GM21390 (cell line): Measurements from ENCODE around the gene C17orf50.
A peak's percentile ranks its signal among the peaks of the same experiment; 100 is the strongest.

ENCODE experiments used
- ATAC-seq: cut with Tn5 transposase; IDR thresholded peaks from one replicate; pipeline ENCODE4 v1.9.1; 2021; ENCODE audit not compliant: unreplicated experiment

The C17orf50 gene

DNA sequence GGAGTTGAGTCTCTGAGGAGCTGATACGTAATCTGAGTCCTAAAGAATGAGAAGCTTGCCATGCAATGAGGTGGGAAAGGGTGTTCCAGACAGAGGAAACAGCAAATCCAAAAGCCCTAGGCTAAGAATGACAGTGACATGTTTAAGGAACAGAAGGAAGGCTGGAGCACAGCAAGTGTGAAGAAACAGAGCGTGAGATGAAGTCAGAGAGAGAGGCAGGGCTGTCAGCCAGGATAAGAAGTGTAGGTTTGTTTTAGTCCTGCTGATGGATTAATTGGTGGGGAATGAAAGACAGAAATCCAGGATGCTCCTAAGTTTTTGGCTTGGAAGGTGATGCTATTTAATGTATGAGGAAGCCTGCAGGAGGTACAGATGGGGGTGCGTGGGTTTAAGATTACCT, 20.3 kb downstream of the C17orf50 start:
- ATAC-seq: no peak

DNA sequence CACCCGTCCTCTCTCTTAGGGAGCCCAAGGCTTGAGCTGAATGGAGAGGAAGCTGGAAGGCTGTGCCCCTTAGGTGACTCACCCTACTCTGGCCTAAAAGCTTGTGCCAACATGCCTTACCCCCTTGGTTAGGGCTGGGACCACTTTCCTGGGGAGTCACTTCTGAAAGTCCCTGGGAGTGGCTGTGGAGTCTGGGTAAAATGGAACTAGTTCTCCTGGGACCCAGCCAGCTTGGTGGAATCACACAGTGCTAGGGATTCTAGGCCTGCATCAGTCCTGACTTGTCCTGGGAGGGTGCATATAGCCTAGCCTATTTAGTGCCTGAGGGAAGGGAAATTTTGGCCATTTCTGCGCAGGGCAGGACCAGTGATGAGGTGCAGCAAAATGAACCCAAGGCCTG, 24.2 kb downstream of the C17orf50 start:
- ATAC-seq: no peak

DNA sequence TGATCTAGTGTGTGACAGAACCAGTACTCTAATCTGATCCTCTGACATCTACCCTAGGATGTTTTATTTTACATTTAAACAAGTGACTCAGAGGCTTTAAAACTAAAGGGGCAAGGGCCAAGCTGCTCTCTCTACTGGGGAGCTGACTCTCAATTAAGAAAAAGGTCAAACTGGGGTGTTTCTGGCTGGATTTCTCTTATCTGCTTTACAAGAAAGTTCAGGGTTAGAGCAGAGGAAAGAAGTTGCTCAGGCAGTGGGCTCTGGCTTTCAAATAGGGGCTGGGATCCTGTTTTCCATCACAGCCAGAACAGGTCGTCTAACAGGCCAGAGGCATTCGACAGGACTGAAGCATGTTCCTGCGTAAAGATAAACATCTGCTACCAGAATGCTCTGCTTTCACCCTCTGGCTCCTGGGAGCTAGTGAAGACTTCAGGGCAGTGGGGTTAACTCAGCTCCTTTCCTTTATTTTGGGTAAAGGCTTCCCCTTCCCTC, 26.3 kb downstream of the C17orf50 start:
- no peak for ATAC-seq

DNA sequence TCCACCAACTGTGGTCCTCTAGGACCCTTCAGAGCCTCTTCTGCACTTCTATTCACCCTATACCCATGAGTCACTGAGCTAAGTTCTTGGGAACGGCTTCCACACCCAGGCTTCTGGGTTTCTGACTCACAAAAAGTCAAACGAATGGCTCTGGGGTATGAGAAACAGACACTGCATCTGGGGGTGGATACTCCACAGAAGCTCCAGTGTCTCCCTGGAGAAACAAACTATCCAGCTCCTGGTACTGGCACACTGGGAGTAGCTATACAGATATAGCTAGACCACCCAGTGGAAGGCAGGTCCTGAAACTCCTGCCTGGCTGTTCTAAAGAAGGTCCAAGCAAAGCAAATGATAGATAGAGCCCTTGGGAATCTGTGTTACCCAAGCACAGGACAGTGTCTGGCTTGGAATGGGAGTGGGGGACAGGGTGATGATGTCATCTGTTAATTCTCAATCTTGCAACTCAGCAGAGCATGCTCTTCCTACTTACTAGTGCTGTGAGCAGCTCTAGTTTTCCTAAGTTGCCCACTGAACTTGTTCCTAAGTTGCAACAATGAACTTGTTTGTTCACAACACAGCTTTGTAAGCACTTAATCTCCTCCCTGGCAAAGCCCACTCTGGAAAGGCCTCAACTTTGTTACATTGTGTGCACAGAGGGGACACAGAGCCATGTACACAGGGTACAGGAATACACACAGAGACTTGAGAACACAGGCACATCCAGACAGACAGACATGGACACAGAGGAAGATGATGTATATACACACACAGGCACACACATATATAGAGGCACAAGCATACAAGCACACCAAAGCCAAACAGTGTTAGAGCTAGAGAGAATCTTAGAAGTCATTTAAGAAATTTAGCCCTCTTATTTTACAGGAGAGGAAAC, 28.0 kb downstream of the C17orf50 start:
- ATAC-seq: no peak

DNA sequence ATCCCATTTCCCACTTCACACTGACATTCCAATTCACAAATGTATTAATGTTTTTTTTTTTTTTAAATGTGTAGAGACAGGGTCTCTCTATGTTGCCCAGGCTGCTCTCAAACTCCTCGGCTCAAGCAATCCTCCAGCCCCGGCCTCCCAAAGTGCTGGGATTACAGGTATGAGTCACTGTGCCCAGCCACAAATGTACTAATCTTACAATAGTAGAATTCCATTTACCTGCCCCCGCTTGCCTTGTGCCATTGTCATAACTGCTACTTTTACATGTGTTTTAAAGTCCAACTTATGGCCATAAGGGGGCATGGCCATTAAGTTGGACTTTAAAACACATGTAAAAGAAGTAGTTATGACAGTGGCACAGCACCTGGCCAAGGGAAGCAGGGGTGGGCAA, 30.2 kb downstream of the C17orf50 start:
- ATAC-seq: no peak

DNA sequence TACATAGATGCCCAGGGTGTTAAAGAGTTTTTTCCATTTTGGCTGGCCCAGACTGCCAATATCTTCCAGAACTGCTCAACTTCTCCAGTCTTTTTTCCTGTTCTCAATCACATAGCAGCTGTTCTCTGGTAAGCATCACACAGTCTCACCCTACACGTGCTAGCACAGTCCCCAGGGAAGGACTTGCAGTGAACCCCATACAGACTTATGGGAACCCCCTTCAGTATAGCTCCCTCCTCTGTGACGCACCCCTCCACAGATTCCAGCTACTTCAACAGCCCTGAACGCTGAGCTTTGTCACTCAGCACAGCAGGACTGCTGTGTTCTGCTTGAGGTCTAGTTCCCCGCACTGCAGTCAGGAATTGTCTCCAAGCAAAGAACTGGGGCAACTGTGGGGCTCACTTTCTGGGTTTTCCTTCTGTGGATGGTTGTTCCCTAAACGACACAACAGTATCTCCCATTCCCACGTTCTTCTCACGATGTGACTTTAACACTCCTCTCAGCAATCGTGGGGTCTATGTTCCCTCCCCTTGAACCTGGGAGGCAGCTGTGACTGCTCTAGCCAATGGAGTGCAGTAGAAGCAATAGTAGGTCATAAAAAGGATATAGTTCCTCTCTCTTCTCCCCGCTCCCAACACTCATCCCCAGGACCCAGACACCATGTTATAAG, 31.1 kb downstream of the C17orf50 start:
- no peak for ATAC-seq

DNA sequence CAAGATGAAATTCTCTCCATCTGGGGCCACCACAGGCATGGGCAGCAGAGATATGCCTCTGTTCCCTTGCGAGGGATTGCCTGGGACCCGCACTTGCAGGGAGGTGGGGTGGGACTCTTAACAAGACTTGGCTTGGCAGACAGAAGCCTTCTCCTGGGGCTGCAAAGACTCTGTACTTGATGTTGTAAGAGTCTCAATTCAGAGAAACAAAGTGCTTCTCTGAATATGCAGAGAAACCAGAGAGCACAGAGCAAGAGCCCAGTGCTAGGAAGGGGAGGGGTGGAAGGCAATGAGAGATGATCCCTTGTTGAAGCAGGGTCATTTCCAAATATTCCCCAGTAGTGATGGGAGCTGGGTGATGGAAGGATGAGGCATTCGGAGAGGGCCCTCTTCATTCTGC, 32.6 kb downstream of the C17orf50 start:
- ATAC-seq: no peak

DNA sequence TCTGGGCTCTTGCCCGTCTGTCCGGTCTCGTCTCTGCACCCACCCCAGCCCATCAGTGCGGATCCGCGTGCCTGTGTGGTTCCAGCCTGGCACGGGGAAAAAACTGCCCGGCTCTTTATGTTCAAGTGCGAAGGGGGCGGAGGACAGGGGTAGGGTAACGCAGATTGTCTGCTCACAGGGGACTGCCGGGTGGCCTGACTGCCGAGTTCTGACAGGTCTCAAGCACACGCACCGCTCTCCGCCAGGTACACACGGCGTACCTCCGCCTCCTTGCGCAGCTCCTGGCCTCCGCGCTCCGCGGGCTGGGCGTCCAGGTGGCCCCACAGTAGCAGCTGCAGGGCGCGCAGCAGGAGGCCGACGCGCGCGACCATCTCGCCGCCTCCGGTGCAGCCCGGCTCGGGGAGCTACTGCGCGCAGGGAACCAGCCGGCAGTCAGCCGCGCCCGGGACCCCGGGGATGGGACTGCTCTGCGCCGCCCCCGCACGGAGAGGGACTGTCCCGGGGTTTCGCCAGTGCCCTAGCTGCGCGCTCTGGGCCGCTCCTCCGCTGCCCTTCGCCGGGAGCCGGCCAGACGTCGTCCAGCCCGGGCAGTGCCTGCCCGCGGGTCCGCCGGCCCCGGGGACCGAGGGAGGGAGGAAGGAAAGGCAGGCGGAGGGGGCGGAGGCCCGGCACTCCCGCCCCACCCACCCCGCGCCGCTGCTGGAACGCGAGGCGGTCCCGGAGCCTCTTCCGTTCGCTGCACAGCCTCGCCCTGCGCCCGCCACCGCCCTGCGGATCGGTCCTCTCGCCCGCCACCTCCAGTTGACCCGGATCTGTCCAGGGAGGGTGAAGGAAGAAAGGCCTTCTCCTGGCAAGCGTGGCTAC, 34.6 kb downstream of the C17orf50 start, which contains the start of gene MMP28:
Gene MMP28 (minus strand): TSS at position 635 of the 864 bp plus-strand sequence. CDS start 264 bp downstream, at position 371.
- no peak for ATAC-seq

DNA sequence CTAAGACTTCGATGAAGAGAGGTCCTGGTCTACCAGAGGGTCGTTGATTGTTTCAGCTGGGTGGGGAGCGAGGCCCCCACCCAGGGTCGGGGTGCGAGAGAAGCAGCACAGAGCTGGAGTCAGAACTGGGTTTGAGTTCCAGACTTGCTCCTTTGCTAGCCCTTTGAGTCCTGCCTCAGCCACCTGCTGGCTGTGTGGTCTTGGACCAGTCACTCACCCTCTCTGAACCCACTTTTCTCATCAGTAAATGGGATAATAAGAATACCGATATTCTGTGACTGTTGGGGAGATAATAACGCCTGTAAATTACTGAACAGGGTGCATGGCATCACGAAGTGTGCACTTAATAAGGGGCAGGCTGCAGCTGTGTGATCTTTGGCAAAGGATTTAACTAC, 35.2 kb downstream of the C17orf50 start:
- no peak for ATAC-seq

DNA sequence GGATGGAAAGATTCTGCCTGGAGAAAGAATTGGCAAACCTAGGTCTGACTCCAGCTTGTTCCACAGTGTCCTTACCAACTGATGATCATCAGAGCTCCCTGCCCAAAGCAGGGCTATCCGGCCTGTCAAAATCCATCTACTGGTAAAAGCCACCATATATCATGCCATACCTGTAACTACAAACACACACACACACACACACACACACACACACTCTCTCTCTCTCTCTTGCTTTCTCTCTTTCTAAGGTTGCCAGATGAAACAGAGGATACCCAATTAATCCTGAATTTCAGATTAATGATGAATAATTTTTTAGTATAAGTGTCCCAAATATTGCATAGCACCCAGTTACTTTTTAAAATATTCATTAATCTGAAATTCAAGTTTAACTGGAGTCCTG, 36.3 kb downstream of the C17orf50 start:
- no peak for ATAC-seq

DNA sequence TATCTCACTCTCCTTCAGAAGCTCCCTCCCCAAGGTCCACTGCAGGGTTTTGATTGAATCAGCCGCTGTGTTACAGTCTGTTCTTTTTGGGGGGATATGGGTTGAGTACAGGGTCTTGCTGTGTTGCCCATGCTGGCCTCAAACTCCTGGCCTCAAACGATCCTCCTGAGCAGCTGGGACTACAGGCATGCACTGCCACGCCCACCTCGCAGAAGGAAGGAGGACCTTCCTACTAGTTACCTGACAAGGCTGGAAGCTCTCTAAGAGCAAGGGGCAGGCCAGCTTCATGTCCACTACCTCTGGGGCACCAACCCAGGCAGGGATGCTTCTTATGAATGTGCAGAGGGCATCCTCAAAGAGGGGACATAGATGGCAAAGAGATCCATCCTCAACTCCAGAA, 36.7 kb downstream of the C17orf50 start:
- no peak for ATAC-seq

DNA sequence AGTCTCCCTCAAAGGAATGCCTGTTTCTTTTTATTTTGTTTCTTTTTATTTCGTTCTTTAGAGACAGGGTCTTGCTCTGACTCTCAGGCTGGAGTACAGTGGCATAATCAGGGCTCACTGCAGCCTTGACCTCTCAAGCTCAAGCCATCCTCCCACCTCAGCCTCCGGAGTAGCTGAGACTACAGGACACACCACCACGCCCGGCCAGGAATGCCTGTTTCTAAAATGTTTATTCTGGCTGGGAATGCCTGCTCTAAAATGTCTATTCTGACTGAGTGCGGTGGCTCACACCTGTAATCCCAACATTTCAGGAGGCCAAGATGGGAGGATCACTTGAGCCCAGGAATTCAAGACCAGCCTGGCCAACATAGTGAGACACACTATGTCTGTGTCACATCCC, 37.2 kb downstream of the C17orf50 start:
- ATAC-seq: no peak

DNA sequence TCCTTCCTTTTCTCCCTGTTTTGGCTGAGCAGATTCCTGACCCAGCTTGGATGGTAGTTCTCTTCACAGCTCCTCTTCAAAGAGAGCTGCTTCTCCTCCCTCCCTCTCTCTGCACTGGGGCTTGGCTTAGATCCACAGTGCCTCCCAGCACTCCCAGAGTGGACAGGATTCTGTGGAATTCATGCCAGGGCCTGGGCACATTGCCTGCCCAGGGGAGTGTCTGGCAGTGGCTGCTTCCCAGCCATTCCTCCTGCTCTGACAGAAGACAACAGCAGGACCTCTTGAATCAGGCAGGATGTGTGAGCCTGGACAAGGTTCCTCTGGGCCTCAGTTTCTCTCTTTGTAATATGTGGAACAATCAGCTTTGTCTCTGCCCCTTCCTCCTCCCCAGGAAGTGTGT, 39.3 kb downstream of the C17orf50 start:
- ATAC-seq: no peak

DNA sequence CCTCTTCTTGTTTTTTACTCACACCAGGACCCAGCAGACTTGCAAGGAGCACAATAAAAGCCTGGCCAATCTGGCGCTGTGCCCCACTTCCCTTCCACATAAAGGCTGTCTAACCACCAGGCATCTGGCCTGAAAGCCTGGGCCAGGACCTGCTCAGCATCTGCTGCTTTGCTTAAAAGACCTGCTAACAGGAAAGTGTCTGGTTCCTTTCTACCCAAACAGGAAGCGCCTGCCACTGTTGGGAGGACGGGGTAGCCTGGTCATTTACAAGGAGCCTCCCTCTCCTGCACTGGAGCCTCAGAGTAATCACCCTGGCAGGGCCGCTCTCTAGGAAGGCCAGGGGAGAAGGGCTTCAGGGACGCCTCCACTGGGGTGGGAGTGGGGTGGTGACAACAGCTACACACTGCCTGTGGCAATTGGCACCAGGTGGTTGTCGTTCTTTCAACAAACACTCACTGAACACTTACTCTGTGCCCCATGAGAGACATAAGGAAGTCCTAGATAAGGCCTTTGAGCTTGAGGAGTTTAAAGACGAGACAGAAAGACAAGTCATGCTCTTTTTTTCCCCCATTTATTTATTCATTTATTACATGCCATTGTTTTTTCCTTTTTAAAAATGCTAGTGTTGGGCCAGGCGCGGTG, 41.0 kb downstream of the C17orf50 start:
- ATAC-seq: no peak

DNA sequence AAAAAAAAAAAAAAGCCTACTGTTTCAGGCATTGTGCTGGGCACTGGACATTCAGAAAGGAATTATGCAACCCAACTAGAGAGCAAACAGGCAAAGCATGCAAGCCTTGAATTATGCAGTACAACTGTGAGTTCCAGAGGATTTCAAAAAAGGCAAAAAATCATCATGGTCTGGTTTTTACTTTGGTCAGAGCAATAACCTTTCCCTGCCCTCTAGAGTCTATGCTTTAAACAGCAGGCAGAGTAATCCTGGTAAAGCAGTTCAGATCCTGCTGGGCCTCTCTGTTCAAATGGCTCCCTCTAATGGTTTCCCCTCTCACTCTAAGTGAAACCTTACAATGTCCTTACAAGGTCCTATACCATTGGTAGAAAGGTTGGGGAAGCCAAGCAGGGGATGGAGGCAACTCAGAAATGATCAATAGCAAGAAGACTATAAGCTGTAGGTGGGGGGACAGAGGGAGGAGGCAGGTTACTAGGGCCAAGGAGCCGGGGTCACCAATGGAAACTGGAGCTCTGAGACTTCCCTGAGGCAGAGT, 44.0 kb downstream of the C17orf50 start:
- peak; percentile 28 for ATAC-seq

DNA sequence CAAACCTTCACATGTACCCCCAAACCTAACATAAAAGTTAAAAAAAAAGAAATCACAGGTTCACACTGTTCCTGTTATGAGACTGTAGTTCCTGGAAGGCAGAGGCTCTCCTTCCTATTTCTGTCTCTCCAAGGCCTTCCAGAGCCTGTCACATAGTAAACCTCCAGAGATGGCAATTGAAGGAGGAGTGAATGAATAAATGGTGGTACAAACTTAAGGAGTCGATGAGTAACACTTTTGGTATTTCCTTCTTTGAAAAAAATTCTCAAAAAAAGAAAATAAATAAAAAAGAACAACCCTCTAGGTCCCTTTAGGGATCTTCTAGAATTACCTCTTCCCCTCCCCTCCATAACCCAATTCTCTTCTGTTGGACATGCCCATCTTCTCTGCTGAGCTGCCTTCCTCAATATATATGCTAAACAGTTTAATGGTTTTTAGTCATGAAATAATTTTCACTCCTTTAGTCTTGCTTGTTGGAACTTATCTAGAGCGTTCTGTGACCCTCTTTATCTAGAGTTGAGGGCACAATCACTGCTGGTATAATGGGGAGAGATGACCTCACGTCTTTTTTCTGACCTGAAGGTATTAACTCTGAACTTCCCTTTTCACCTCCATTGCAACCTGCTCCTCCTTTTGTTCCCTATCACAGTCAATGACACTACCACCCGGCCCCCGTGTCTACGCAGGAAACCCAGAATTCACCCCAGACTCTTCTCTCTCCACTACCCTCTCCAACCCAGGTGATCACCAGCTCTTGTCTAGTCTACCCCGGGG, 46.9 kb downstream of the C17orf50 start:
- ATAC-seq: no peak

DNA sequence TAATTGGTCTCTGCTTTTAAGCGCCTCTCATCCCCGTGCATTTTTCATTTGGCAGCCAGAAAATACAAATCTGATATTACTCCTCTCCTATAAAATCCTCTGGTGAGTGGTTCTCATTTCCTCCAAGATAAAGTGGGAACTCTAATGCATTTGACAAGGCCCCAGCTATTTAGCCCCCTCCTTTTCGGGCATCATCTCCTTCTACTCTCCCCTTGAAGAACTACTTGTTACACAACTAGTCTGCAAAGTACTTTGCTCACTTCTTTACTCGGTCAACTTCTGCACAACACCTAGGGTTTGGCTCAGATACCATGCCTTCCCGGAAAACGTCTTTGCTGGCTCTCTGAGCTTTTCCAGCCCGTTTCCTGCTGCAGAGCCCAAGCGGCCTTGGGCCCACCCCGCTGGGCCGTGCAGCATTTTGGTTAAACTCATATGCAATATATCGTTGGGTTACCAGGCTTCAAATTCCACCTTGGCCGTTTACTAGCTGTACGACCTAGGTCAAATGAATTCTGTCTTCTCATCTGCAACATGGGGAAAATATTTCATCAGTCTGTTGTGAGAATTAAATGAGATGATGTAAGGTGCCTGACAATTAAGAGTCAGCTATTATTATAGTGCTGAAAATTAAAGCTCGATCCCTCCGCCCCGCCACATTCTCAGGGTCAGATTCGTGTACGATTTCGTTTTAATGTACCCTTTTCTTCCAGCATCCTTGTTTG, 47.7 kb downstream of the C17orf50 start:
- ATAC-seq: no peak

DNA sequence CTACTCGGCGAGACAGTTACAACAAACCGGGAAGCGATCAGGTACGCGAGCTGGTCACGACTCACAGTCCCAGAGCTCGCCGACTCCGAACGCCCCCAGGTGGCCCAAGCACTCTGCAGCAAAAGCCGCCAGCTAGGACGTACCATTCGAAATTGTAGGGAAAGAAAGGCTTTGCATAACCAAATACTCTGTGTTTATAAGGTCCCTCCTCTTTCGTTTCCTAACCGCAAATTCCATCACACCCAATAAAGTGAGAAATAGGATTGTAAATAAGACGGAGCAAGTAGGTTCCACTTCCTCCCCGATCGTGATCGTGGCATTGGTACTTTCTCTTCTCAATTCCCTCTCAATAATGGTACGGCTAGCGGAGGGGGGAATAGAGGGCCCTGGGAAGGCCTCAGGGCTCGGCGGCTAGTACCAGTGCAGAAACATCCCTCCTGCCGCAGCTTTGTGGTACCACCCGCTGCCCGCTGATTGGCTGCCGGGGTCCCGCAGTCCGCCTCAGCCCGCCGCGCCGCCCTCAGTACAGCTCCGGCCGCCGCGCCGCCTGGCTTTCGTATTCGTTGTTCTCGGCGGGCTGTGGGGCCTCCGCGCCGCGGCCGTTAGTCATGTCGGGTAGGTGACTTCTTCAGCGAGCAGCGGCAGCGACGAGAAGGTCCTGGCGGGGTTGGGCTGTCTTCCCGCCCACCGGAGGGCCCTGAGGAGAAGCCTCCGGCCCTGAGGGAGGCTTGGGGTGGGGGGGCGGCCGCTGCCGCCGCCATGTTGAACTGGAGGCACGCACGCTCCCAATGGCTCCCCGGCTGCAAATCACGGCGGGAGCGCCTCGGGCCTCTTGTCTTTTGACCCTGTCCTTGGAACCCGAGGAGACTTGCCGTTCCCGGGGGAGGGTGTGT, 48.5 kb downstream of the C17orf50 start, which contains the start of gene TAF15:
Gene TAF15 (plus strand): TSS at position 523 of the 893 bp plus-strand sequence. CDS start 86 bp downstream, at position 609.
- peak; percentile 90 for ATAC-seq
